Transverse colon (tissue), 3 donors: ENCODE results near the gene TROAP.
A peak's percentile ranks its signal among the peaks of the same experiment; 100 is the strongest.

Experiments
- POLR2A ChIP-seq: fragments of 450-650 bp; IDR thresholded peaks from one replicate; pipeline ENCODE4 v1.6.1; 2016; ENCODE audit warnings: antibody characterized with exemption, mild to moderate bottlenecking, moderate library complexity
- TF ChIP-seq, protein P1 (sequence below), 5 experiments: fragments of 200-600 bp in 3 of 5; fragments of 450-650 bp in 2 of 5; sonication (generic) in 3 of 5; IDR thresholded peaks; 1 replicate in 2 of 5; 2 replicates in 3 of 5; pipeline ENCODE4 v1.5.1; 2016 to 2017; ENCODE audit warnings: antibody characterized with exemption in 5 of 5, inconsistent platforms in 3 of 5, mild to moderate bottlenecking in 2 of 5, moderate library complexity in 1 of 5

DNA sequence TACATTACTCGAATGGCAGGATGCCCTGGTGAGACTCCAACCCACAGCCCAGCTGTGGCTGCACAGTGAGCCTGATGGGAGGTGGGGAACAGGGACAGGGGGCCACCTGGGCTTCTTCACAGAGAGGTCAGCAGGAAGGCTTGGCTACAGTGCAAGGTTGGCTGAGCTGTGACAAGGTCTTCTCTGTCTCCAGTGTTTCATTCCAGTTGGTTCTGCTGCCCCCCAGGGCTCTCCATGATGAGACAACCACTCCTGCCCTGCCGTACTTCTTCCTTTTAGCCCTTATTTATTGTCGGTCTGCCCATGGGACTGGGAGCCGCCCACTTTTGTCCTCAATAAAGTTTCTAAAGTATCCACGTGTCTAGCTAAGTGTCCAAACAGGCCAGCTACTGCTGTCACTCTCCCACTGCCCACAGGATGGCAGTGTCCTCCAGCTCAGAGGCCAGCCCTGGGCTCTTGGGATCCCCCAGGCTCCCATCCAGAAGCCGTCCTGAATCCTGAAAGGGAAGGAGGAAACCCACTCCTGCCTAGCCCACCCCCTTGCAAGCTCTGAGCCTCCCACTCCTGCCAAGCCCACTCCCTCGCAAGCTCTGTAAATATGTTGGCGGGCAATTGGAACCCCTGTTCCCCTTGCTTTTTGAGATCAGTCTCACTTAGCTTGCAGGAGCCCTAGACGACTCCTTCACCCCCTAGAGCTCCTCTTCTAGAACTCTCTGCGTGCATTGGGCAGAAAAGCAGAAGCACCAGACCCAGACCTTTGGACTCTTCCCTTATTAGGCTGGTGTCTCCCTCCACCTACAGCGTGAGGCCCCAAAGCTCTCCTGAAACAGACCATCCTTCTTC lies 8.5 kb downstream of the TROAP start:
- TF ChIP-seq, protein P1, sequence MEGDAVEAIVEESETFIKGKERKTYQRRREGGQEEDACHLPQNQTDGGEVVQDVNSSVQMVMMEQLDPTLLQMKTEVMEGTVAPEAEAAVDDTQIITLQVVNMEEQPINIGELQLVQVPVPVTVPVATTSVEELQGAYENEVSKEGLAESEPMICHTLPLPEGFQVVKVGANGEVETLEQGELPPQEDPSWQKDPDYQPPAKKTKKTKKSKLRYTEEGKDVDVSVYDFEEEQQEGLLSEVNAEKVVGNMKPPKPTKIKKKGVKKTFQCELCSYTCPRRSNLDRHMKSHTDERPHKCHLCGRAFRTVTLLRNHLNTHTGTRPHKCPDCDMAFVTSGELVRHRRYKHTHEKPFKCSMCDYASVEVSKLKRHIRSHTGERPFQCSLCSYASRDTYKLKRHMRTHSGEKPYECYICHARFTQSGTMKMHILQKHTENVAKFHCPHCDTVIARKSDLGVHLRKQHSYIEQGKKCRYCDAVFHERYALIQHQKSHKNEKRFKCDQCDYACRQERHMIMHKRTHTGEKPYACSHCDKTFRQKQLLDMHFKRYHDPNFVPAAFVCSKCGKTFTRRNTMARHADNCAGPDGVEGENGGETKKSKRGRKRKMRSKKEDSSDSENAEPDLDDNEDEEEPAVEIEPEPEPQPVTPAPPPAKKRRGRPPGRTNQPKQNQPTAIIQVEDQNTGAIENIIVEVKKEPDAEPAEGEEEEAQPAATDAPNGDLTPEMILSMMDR (IDR thresholded peaks at IDR 0.05): peak; percentile 68 to 84 (median 79)
- no peak for TF ChIP-seq POLR2A
